Mammary epithelial cell (primary cell): ENCODE results near the gene RFX1.

Source experiments
- CTCF ChIP-seq, 2 donors: IDR thresholded peaks in 1 of 2; conservative IDR thresholded peaks in 1 of 2; 2 replicates each; pipeline ENCODE4 v1.5.1; 2011 to 2012; ENCODE audit warnings: inconsistent platforms in 2 of 2, low read length in 2 of 2, mild to moderate bottlenecking in 2 of 2, control low read depth in 1 of 2, low read depth in 1 of 2; ENCODE audit not compliant: insufficient read depth in 1 of 2; ENCODE audit errors: extremely low read depth in 1 of 2
- EZH2 ChIP-seq: IDR thresholded peaks from 2 replicates; pipeline ENCODE4 v1.6.1; 2012; ENCODE audit warnings: low read length, inconsistent platforms, borderline replicate concordance

GRCh38 chr19:14022469-14022868, 16.3 kb upstream of the RFX1 start:
- no peak for TF ChIP-seq EZH2
- TF ChIP-seq CTCF (conservative IDR thresholded peaks at IDR 0.05 in 1 of 2, IDR thresholded peaks at IDR 0.05 in 1 of 2; ENCODE audit: extremely low read depth in 1 of 2, insufficient read depth in 1 of 2, low read depth in 1 of 2, low read length in 2 of 2) = no peak
